ENCODE data around the gene LRRIQ3. TPM values are rescaled to one million over a fixed set of nuclear protein-coding genes. Genes with fewer than 3 reads are reported as not detected.

Gene LRRIQ3, protein sequence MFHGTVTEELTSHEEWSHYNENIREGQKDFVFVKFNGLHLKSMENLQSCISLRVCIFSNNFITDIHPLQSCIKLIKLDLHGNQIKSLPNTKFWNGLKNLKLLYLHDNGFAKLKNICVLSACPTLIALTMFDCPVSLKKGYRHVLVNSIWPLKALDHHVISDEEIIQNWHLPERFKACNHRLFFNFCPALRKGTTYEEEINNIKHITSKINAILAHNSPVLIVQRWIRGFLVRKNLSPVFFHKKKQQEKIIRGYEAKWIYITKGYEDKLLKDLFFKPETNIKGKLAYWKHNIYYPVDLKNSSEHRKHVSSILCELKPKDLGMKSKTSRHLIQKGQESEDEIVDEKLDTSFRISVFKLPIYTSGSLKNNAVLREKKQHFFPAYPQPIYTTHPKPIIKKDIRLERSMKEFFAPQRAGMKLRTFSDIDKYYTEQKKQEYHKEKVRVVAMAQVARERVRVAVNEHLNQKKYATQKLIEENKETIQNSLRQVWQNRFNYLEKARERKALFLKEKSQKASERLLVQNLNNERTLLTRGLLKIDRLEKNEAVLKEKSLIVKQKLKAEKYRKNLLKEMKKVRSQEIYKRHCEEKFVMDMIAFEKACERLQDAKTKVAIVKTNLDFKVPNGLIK
- total RNA-seq (2022; extraction: Qiagen RNA extraction): 0.53 to 1.1 TPM (median 0.62 TPM) in 5 replicates

DNA sequence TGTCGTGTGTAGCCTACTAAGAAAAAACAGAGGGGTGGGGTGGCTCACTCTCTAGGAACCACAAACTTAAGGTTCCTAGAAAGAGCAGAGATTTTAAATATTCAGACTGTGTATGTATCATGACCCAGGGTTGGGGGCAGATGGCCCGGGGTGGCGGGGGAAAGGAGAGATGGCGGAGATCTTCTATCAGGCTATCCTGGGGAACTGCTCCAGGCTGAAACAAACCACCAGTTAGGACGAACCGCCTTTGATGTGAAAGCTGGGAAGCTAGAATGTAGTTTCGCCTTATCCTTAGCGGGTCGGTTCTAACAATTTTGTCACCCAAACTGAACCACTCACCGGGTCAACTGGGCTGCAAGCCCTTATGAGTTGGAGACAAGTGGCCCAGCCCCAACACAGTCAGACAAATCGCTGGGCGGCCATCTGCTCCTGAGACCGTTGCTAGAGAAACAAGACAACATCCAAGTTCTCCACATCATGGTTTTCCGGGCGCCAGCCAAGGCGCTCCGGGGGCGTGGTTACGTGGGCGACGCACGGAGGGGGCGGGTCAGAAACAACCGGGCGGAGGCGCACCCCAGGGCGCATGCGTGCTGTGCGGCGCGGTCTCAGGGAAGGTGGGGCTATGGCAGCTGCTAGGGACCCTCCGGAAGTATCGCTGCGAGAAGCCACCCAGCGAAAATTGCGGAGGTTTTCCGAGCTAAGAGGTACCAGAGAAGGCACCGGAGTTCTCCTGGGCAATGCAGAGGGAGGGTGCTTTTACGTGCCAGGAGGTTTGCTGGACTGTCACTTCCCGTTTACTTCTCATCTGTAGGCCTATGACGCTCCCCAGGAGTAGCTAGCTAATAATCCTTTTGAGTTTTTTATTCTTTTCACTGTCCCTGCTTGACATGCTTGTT lies at the start of gene LRRIQ3, which contains the start of gene FPGT:
TSS of gene LRRIQ3 (minus strand) at position 520 of the 896 bp plus-strand sequence. CDS start 14,492 bp downstream, outside the sequence.
TSS of gene FPGT (plus strand) at position 586 of the 896 bp plus-strand sequence. CDS start at position 623, 37 bp downstream.

DNA sequence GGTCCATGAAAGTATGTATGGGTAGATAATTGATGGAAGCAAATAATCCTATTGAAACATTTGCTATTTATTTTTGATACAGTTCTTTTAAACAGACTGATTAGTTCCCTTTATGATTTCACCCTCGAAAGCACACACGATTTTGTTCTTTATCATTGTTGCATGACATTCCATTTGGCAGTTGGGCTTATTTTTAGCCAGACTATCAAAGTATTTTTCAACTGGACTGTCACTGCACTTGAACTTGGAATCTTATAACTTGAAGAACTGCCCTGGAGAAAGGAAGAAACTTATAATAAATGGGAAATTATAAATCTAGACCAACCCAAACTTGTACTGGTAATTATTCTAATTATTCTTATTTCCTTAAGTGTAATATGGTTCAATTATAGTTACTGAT lies 37.2 kb upstream of the LRRIQ3 start, which contains the start of gene TNNI3K:
TSS of gene TNNI3K (plus strand) at position 235 of the 400 bp plus-strand sequence. CDS start at position 300, 65 bp downstream.

Other genes starting within 250 kb of the LRRIQ3 start
- gene FPGT, start 66 bp upstream of the LRRIQ3 start, total RNA-seq (2022; extraction: Qiagen RNA extraction): 6.0 to 7.9 TPM (median 6.9 TPM) in 5 replicates
- gene TNNI3K, start 37.2 kb upstream of the LRRIQ3 start, total RNA-seq (2022; extraction: Qiagen RNA extraction): 0.22 TPM in 1 of 5 replicates, not detected in the others

All from A549 treated with Mapracorat at 1 μM for 4 hours (cell line).